Thyroid gland (tissue), 4 donors: ENCODE measurements around the gene DDX42. TPM values are rescaled to one million over a fixed set of nuclear protein-coding genes. Genes with fewer than 3 reads are reported as not detected.
A peak's percentile ranks its signal among the peaks of the same experiment; 100 is the strongest.

Experiments used
- DNase-seq, 2 donors: peaks; one replicate each; pipeline ENCODE4 v3.0.0-alpha.2; 2019
- H3K27ac ChIP-seq, 3 donors: fragments of 200-600 bp; sonication (generic); 1 replicate in 2 of 3; 2 replicates in 1 of 3; pipeline ENCODE4 v1.5.1; 2016 to 2019; ENCODE audit warnings: mild to moderate bottlenecking in 1 of 3, moderate library complexity in 1 of 3
- H3K27me3 ChIP-seq: fragments of 200-600 bp; sonication (generic); one replicate; pipeline ENCODE4 v1.5.1; 2019
- H3K36me3 ChIP-seq, 2 donors: fragments of 200-600 bp; sonication (generic); one replicate each; pipeline ENCODE4 v1.5.1; 2016 to 2019
- H3K4me1 ChIP-seq, 2 donors: fragments of 200-600 bp; sonication (generic); one replicate each; pipeline ENCODE4 v1.5.1; 2017 to 2019
- H3K4me3 ChIP-seq, 3 donors: fragments of 200-600 bp; sonication (generic); replicated peaks in 1 of 3; 1 replicate in 2 of 3; 2 replicates in 1 of 3; pipeline ENCODE4 v1.5.1; 2016; ENCODE audit warnings: mild to moderate bottlenecking in 1 of 3
- H3K9me3 ChIP-seq: fragments of 200-600 bp; sonication (generic); one replicate; pipeline ENCODE4 v1.5.1; 2017
- CTCF ChIP-seq, 6 experiments: fragments of 200-600 bp in 3 of 6; fragments of 450-650 bp in 3 of 6; sonication (generic) in 3 of 6; IDR thresholded peaks; one replicate each; pipeline ENCODE4 v1.5.1; 2016 to 2019; ENCODE audit warnings: antibody characterized with exemption in 6 of 6, mild to moderate bottlenecking in 2 of 6, inconsistent platforms in 1 of 6, moderate library complexity in 1 of 6
- POLR2A ChIP-seq, 2 donors: fragments of 450-650 bp; IDR thresholded peaks; one replicate each; pipeline ENCODE4 v1.6.1; 2017; ENCODE audit warnings: antibody characterized with exemption in 2 of 2, mild to moderate bottlenecking in 2 of 2, moderate library complexity in 1 of 2
- WGBS, 2 donors: methylation state at CpG; one replicate each; pipeline ENCODE4 v1.1.5; 2017; 5-methylcytosine and 5-hydroxymethylcytosine counted together
- intact Hi-C: fragments of 100-400 bp; cut with DNase I; formaldehyde crosslinking; loops from one replicate; pipeline ENCODE4 v1.15.1; 2023
- total RNA-seq, 4 donors: library from RNA; depleted of rRNA; stranded (reverse); fragments of >200 nt; gene quantifications; one replicate each; pipeline ENCODE4 v1.2.3, GENCODE V29; 2016

The DDX42 gene
- total RNA-seq, 4 donors from 2014 or later: 76.3 to 138 (median 89.1) TPM

GRCh38 chr17:63837962-63838600 is 64.1 kb downstream of the DDX42 start:
- Histone ChIP-seq H3K27me3 (no peaks in the 10 kb centered on the region), H3K36me3 (peaks cover 31 to 35% of the 10 kb centered on the region in 2 donors), H3K27ac (peak overlapping the region; percentile 76 to 86 (median 82)), H3K4me3 (no peak overlapping the region), H3K9me3 (no peaks in the 10 kb centered on the region), H3K4me1 (peaks cover 48 to 58% of the 10 kb centered on the region in 2 donors)
- WGBS, 2 donors: 71 to 75% methylated on average over 1 to 3 of the region's 5 CpGs
- DNase-seq: no peak
- intact Hi-C loops: loop anchor here (5.0 kb wide), 1 partner anchor 66 kb away; the partner anchor contains the start of genes CCDC47 and DDX42
- TF ChIP-seq CTCF (IDR thresholded peaks at IDR 0.05) (no peak), POLR2A (IDR thresholded peaks at IDR 0.05) (no peak)

- H3K4me3 ChIP-seq: no peak overlapping the region
- intact Hi-C loops: loop anchor here (5.0 kb wide), 1 partner anchor 66 kb away; the partner anchor contains the start of genes CCDC47 and DDX42
- peak; percentile 95 to 96 for DNase-seq
- H3K27me3 ChIP-seq: no peaks in the 10 kb centered on the region
- TF ChIP-seq POLR2A (IDR thresholded peaks at IDR 0.05): peak in 1 of 2 donors; percentile 44
- TF ChIP-seq CTCF (IDR thresholded peaks at IDR 0.05): no peak
- H3K36me3 ChIP-seq: peaks cover 25 to 29% of the 10 kb centered on the region in 2 donors
- 40 to 48% methylated on average over 6 to 7 of the region's 7 CpGs for WGBS, 2 donors
- H3K27ac ChIP-seq: peak overlapping the region; percentile 37 to 82 (median 76)
- peaks cover 50 to 60% of the 10 kb centered on the region in 2 donors for H3K4me1 ChIP-seq
- no peaks in the 10 kb centered on the region for H3K9me3 ChIP-seq
Measured at GRCh38 chr17:63838631-63839171, 64.7 kb downstream of the DDX42 start.

- no peaks in the 10 kb centered on the region for H3K9me3 ChIP-seq
- DNase-seq: no peak
- peak overlapping the region; percentile 85 to 96 (median 88) for H3K27ac ChIP-seq
- no peaks in the 10 kb centered on the region for H3K27me3 ChIP-seq
- intact Hi-C loops: no loop called here
- peak overlapping the region in 1 of 3 donors; percentile 89 for H3K4me3 ChIP-seq
- no peak for TF ChIP-seq POLR2A (IDR thresholded peaks at IDR 0.05)
- TF ChIP-seq CTCF (IDR thresholded peaks at IDR 0.05): no peak
- 43 to 46% methylated on average over 4 of the region's 4 CpGs for WGBS, 2 donors
- peaks cover 7 to 11% of the 10 kb centered on the region in 2 donors for H3K36me3 ChIP-seq
- H3K4me1 ChIP-seq: peaks cover 55 to 58% of the 10 kb centered on the region in 2 donors
Measured at GRCh38 chr17:63840591-63841349, 66.8 kb downstream of the DDX42 start.

- intact Hi-C loops: no loop called here
- DNase-seq: peak; percentile 56 to 62
Measured at GRCh38 chr17:63841350-63842172, 67.6 kb downstream of the DDX42 start.

More at GRCh38 chr17:63841350-63842172, 67.6 kb downstream of the DDX42 start:
- H3K4me1 ChIP-seq: peaks cover 55 to 58% of the 10 kb centered on the region in 2 donors
- peak overlapping the region; percentile 85 to 96 (median 88) for H3K27ac ChIP-seq
- peak overlapping the region; percentile 61 to 96 (median 89) for H3K4me3 ChIP-seq
- H3K9me3 ChIP-seq: no peaks in the 10 kb centered on the region
- no peaks in the 10 kb centered on the region for H3K27me3 ChIP-seq
- TF ChIP-seq POLR2A (IDR thresholded peaks at IDR 0.05): no peak
- no peak for TF ChIP-seq CTCF (IDR thresholded peaks at IDR 0.05)
- WGBS, 2 donors: 9 to 11% methylated on average over 16 to 19 of the region's 26 CpGs
- H3K36me3 ChIP-seq: peaks cover 0 to 4% of the 10 kb centered on the region in 2 donors
